ENCODE results near the gene OCRL.

- TF ChIP-seq EZH2 (IDR thresholded peaks at IDR 0.05; ENCODE audit: insufficient read depth, poor library complexity, severe bottlenecking) (no peak), EZH2phosphoT487 (IDR thresholded peaks at IDR 0.05; ENCODE audit: insufficient read depth, low read depth) (no peak)
These were observed 59.9 kb downstream of the OCRL start for GRCh38 chrX:129599996-129600395.
